ENCODE measurements around the gene OGFR.
"Not testable (repeated sequence)": the region's sequence is repeated elsewhere in the genome, so short reads cannot be mapped to it uniquely, and the experiment has no call there.

The OGFR gene

DNA sequence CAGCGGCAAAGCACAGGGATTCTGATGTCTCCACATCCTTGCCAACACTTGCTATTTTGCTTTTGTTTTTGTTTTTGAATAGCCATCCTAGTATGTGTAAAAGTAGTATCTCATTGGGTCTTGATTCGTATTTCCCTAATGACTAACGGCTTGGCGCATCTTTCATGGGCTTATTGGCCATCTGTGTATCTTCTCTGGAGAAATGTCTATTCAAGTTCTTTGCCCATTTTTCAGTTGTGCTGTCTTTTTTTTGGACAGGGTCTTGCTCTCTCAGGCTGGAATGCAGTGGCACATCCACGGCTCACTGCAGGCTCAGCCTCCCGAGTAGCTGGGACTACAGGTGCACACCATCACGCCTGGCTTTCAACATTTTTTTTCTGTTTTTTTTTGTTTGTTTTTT lies 39.5 kb downstream of the OGFR start:
- DNase-seq (ENCODE audit: low read depth): no peak
- H3K4me3 ChIP-seq (ENCODE audit: low read depth, low read length): no peak overlapping the region
- TF ChIP-seq, protein P1, sequence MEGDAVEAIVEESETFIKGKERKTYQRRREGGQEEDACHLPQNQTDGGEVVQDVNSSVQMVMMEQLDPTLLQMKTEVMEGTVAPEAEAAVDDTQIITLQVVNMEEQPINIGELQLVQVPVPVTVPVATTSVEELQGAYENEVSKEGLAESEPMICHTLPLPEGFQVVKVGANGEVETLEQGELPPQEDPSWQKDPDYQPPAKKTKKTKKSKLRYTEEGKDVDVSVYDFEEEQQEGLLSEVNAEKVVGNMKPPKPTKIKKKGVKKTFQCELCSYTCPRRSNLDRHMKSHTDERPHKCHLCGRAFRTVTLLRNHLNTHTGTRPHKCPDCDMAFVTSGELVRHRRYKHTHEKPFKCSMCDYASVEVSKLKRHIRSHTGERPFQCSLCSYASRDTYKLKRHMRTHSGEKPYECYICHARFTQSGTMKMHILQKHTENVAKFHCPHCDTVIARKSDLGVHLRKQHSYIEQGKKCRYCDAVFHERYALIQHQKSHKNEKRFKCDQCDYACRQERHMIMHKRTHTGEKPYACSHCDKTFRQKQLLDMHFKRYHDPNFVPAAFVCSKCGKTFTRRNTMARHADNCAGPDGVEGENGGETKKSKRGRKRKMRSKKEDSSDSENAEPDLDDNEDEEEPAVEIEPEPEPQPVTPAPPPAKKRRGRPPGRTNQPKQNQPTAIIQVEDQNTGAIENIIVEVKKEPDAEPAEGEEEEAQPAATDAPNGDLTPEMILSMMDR (conservative IDR thresholded peaks at IDR 0.05; ENCODE audit: low read depth, low read length): no peak

DNA sequence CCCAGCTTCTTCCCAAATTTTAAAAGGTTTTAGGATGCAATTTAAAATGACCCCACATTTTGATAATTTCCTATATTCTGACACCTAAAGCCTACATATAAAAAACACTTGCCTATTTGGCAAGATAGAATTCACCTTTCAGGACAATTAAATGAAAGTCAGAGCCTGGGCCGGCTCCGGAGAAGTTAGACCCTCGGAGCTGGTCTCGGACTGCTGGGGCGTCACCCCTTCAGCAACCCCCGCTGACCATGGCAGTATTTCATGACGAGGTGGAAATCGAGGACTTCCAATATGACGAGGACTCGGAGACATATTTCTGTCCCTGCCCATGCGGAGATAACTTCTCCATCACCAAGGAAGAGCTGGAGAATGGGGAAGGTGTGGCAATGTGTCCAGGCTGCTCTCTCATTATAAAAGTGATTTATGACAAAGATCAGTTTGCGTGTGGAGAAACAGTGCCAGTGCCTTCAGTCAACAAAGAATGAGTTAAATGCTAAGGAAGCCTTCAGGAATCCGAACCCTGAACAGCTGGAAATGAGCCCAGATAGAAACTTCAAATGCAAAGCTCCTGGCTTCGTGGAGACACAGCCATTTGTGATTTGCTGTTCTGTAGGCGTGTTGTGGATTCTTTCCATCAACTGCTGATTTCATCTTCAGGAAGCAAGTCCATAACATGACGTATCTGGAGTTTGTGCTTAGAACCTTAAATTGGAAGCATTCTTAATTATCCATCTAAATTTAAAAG lies 41.0 kb downstream of the OGFR start:
- TF ChIP-seq, protein P1 (conservative IDR thresholded peaks at IDR 0.05; ENCODE audit: low read depth, low read length): no peak
- no peak for DNase-seq (ENCODE audit: low read depth)
- H3K4me3 ChIP-seq (ENCODE audit: low read depth, low read length): no peak overlapping the region

DNA sequence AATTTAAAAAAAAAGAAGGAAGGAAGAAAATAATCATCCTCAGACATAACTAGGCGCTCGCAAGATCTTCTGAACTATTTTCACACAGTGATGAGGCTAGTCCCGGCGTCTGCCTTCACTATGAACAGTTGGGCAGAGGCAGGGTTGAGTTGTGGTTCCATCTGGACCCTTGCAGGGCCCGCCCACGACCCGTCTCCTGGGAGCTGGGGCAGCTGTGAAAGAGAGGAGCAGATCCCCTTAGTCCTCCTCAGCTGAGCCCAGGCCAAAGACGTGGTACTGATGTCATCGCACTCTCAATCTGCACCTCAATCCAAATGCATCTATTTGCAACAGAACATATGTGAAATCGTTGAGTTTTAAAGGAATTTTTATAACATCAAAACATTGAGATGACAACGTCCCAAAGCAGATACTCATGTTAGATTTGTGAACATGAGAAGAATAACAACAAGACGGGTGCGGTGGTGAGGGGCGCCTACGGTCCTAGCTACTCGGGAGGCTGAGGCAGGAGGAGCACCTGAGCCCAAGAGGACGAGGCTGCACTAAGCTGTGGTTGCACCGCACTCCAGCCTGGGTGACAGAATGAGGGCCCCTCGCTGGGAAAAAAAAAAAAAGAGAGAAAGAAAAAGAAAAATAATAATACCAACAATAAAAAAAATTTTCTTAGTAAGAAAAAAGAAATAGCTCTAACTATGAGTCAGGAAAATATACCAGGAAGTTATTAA lies 41.7 kb downstream of the OGFR start:
- no peak overlapping the region for H3K4me3 ChIP-seq (ENCODE audit: low read depth, low read length)
- DNase-seq (ENCODE audit: low read depth): no peak
- TF ChIP-seq, protein P1 (conservative IDR thresholded peaks at IDR 0.05; ENCODE audit: low read depth, low read length): no peak

DNA sequence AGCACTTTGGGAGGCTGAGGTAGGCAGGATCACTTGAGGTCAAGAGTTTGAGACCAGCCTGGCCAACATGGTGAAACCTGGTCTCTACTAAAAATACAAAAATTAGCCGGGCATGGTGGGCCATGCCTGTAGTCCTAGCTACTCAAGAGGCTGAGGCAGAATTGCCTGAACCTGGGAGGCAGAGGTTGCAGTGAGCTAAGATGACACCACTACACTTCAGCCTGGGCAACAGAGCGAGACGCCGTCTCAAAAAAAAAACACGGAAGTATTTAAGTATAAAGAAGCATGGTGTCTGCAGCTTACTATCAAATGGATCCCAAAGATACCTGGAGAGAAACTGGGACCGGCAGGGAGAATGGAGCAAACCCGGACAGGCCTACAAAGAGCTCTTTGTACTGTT lies 44.3 kb downstream of the OGFR start:
- H3K4me3 ChIP-seq (ENCODE audit: low read depth, low read length); DNase-seq (ENCODE audit: low read depth): not testable (repeated sequence)

DNA sequence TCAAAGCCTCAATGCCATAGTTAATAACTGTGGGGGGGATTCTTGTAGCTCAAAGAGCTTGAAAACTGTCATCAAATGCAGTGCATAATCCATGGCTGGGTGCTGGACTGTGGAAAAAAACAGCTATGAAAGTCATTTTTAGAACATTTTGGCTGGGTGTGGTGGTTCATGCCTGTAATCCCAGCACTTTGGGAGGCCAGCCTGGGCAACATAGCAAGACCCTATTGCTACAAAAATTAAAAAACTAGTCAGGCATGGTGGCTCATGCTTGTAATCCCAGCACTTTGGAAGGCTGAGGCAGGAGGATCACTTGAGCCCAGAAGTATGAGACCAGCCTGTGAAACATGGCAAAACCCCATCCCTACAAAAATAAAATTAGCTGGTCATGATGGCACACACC lies 44.8 kb downstream of the OGFR start:
- DNase-seq (ENCODE audit: low read depth): no peak
- TF ChIP-seq, protein P1 (conservative IDR thresholded peaks at IDR 0.05; ENCODE audit: low read depth, low read length): no peak
- H3K4me3 ChIP-seq (ENCODE audit: low read depth, low read length): no peak overlapping the region

DNA sequence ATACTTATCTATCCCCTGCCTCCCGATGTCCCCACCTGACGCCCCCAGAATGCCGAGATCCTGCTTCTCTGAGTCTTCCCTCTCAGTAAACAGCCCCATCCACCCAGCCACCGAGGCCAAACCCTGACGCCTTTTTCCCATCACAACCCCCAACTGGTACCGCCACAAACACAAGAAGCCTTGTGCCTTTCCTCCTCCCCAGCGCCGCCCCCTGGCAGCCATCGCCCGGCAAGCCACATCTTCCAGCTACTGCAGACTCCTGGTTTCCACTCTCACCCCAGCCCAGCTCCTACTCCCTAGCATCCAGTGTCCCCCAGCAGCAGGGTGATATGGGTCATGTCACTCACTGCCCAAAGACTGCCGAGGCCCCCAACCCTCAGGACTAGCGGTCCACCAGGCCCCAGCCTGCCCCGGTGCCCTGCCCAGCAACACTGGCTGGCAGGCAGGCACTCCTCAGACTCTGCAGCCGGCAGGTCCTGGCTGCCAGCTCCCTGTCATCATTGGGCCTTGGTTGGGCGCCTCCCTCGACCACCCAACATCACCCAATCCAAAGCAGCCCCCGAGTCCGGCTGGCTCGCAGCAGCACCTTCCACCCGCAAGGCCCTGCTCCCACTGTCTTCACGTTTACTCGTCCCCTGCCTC lies 45.8 kb downstream of the OGFR start:
- TF ChIP-seq, protein P1 (conservative IDR thresholded peaks at IDR 0.05; ENCODE audit: low read depth, low read length): no peak
- no peak overlapping the region for H3K4me3 ChIP-seq (ENCODE audit: low read depth, low read length)
- DNase-seq (ENCODE audit: low read depth): no peak

DNA sequence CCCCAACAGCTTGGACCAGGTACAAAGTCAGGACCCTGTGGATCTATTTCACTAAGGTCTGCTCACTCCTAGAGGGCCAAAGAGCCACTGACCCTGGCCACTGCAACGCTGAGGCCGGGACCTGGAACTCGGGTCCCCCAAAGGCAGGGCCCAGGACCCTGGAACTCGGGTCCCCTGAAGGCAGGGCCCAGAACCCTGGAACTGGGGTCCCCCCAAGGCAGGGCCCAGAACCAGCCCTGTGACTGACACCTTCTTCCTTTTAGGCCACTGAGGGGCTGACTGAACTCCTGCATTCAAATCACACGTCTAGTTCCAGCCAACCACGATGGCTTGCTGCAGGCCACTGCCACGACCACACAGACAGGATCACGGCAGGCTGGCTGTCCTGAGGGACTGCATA lies 47.6 kb downstream of the OGFR start:
- TF ChIP-seq, protein P1 (conservative IDR thresholded peaks at IDR 0.05; ENCODE audit: low read depth, low read length): no peak
- DNase-seq (ENCODE audit: low read depth): no peak
- no peak overlapping the region for H3K4me3 ChIP-seq (ENCODE audit: low read depth, low read length)

Measured in choroid plexus epithelial cell (primary cell).